H9 (cell line): ENCODE results near the gene KLK7. TPM values are rescaled to one million over a fixed set of nuclear protein-coding genes. Genes with fewer than 3 reads are reported as not detected.

Experiments used
- DNase-seq: peaks from one replicate; pipeline ENCODE4 v3.0.0-alpha.2; 2017
- H2AFZ ChIP-seq: one replicate; pipeline ENCODE4 v1.6.1; 2013; ENCODE audit warnings: mild to moderate bottlenecking, low read length, control low read depth, moderate library complexity
- H2AK5ac ChIP-seq: 2 replicates; pipeline ENCODE4 v1.6.1; 2013; ENCODE audit warnings: low read length, control low read depth, mixed read lengths; ENCODE audit not compliant: insufficient read length
- H2BK120ac ChIP-seq: one replicate; pipeline ENCODE4 v1.6.1; 2013; ENCODE audit warnings: low read depth, mild to moderate bottlenecking, low read length, control low read depth, inconsistent platforms; ENCODE audit not compliant: poor library complexity, severe bottlenecking
- H2BK12ac ChIP-seq: 2 replicates; pipeline ENCODE4 v1.6.1; 2013; ENCODE audit warnings: low read length, control low read depth, mixed read lengths, low read depth; ENCODE audit not compliant: insufficient read length
- H2BK15ac ChIP-seq: 2 replicates; pipeline ENCODE4 v1.6.1; 2013; ENCODE audit warnings: low read depth, low read length, control low read depth
- H2BK20ac ChIP-seq: one replicate; pipeline ENCODE4 v1.6.1; 2013; ENCODE audit warnings: low read depth, mild to moderate bottlenecking, low read length, control low read depth, inconsistent platforms; ENCODE audit not compliant: poor library complexity, severe bottlenecking
- H2BK5ac ChIP-seq: 2 replicates; pipeline ENCODE4 v1.6.1; 2013; ENCODE audit warnings: low read length, control low read depth, mixed read lengths; ENCODE audit not compliant: insufficient read length
- H3K14ac ChIP-seq: 2 replicates; pipeline ENCODE4 v1.6.1; 2013; ENCODE audit warnings: low read length, control low read depth; ENCODE audit not compliant: insufficient read depth
- H3K18ac ChIP-seq: 2 replicates; pipeline ENCODE4 v1.6.1; 2013; ENCODE audit warnings: low read depth, mild to moderate bottlenecking, mixed read lengths, low read length, control low read depth; ENCODE audit not compliant: insufficient read length
- H3K23ac ChIP-seq: 2 replicates; pipeline ENCODE4 v1.6.1; 2013; ENCODE audit warnings: low read length, control low read depth, mixed read lengths, low read depth; ENCODE audit not compliant: insufficient read length
- H3K23me2 ChIP-seq: 2 replicates; pipeline ENCODE4 v1.6.1; 2013; ENCODE audit warnings: low read depth, mild to moderate bottlenecking, mixed read lengths, low read length, control low read depth; ENCODE audit not compliant: insufficient read length, poor library complexity, severe bottlenecking
- H3K27ac ChIP-seq: 2 replicates; pipeline ENCODE4 v1.5.1; 2013; ENCODE audit warnings: low read length, control low read depth, mixed read lengths, low read depth; ENCODE audit not compliant: insufficient read length
- H3K27me3 ChIP-seq: 2 replicates; pipeline ENCODE4 v1.6.1; 2013; ENCODE audit warnings: low read length, control low read depth, inconsistent platforms; ENCODE audit not compliant: insufficient read depth
- H3K4ac ChIP-seq: 2 replicates; pipeline ENCODE4 v1.6.1; 2013; ENCODE audit warnings: low read depth, mild to moderate bottlenecking, control low read depth, inconsistent platforms, low read length, moderate library complexity
- H3K4me1 ChIP-seq: 2 replicates; pipeline ENCODE4 v1.6.1; 2013; ENCODE audit warnings: low read length, control low read depth, inconsistent platforms; ENCODE audit not compliant: insufficient read depth
- H3K4me2 ChIP-seq: 2 replicates; pipeline ENCODE4 v1.6.1; 2013; ENCODE audit warnings: low read length, control low read depth, mixed read lengths; ENCODE audit not compliant: insufficient read length, insufficient read depth
- H3K56ac ChIP-seq: 2 replicates; pipeline ENCODE4 v1.6.1; 2013; ENCODE audit warnings: low read depth, mild to moderate bottlenecking, mixed read lengths, low read length, control low read depth; ENCODE audit not compliant: insufficient read length
- H3K79me1 ChIP-seq: 2 replicates; pipeline ENCODE4 v1.6.1; 2013; ENCODE audit warnings: low read depth, mild to moderate bottlenecking, moderate library complexity, low read length, control low read depth, inconsistent platforms; ENCODE audit not compliant: insufficient read depth, poor library complexity, severe bottlenecking
- H3K79me2 ChIP-seq: 2 replicates; pipeline ENCODE4 v1.6.1; 2013; ENCODE audit warnings: low read length, control low read depth, inconsistent platforms; ENCODE audit not compliant: insufficient read depth
- H3K9ac ChIP-seq: 2 replicates; pipeline ENCODE4 v1.6.1; 2013; ENCODE audit warnings: low read length, control low read depth, mixed read lengths; ENCODE audit not compliant: insufficient read length; ENCODE audit errors: extremely low read depth
- H3K9me3 ChIP-seq: one replicate; pipeline ENCODE4 v1.6.1; 2013; ENCODE audit warnings: low read depth, low read length, inconsistent platforms; ENCODE audit not compliant: control insufficient read depth
- H3T11ph ChIP-seq: one replicate; pipeline ENCODE4 v1.6.1; 2013; ENCODE audit warnings: mild to moderate bottlenecking, low read length, control low read depth, inconsistent platforms
- H4K20me1 ChIP-seq: one replicate; pipeline ENCODE4 v1.6.1; 2013; ENCODE audit not compliant: control insufficient read depth, insufficient read length, insufficient read depth
- H4K5ac ChIP-seq: 2 replicates; pipeline ENCODE4 v1.6.1; 2013; ENCODE audit warnings: low read depth, mild to moderate bottlenecking, mixed read lengths, low read length, control low read depth; ENCODE audit not compliant: insufficient read length
- H4K8ac ChIP-seq: replicated peaks from 2 replicates; pipeline ENCODE4 v1.6.1; 2013; ENCODE audit warnings: low read length, control low read depth, mixed read lengths, low read depth; ENCODE audit not compliant: insufficient read length
- H4K91ac ChIP-seq: 2 replicates; pipeline ENCODE4 v1.6.1; 2013; ENCODE audit warnings: low read depth, mild to moderate bottlenecking, moderate library complexity, mixed read lengths, low read length, control low read depth; ENCODE audit not compliant: insufficient read length
- H3K27ac Mint-ChIP-seq, 3 experiments: 2 replicates in 2 of 3; 3 replicates in 1 of 3; pipeline ENCODE4 v1.8.0; 2020 to 2021; ENCODE audit warnings: mixed read lengths in 3 of 3, mild to moderate bottlenecking in 1 of 3, moderate library complexity in 1 of 3
- H3K27me3 Mint-ChIP-seq: 2 replicates; pipeline ENCODE4 v1.8.0; 2021; ENCODE audit warnings: low read depth, mild to moderate bottlenecking, moderate library complexity, mixed read lengths
- H3K36me3 Mint-ChIP-seq, 3 experiments: 2 replicates in 2 of 3; 3 replicates in 1 of 3; pipeline ENCODE4 v1.8.0; 2020 to 2021; ENCODE audit warnings: low read depth in 3 of 3, mixed read lengths in 3 of 3; ENCODE audit not compliant: insufficient read depth in 1 of 3
- H3K4me1 Mint-ChIP-seq, 2 experiments: 2 replicates each; pipeline ENCODE4 v1.8.0; 2020; ENCODE audit warnings: mixed read lengths in 2 of 2
- H3K4me3 Mint-ChIP-seq, 2 experiments: 2 replicates in 1 of 2; 3 replicates in 1 of 2; pipeline ENCODE4 v1.8.0; 2020 to 2021; ENCODE audit warnings: mild to moderate bottlenecking in 2 of 2, mixed read lengths in 2 of 2, moderate library complexity in 1 of 2
- H3K9me3 Mint-ChIP-seq, 2 experiments: 2 replicates in 1 of 2; 3 replicates in 1 of 2; pipeline ENCODE4 v1.8.0; 2020; ENCODE audit warnings: mild to moderate bottlenecking in 2 of 2, mixed read lengths in 2 of 2, moderate library complexity in 1 of 2
- CTCF ChIP-seq: fragments of 200-600 bp; sonication (generic); conservative IDR thresholded peaks from 3 replicates; pipeline ENCODE4 v1.8.0; 2021; ENCODE audit warnings: antibody characterized with exemption, mild to moderate bottlenecking
- WGBS: extraction: QIAGEN DNeasy Blood & Tissue Kit; methylation state at CpG from one replicate; pipeline ENCODE4 v1.1.7; 2013; ENCODE audit warnings: missing lambda C conversion rate, low lambda C conversion rate, mixed read lengths; ENCODE audit not compliant: insufficient read length; ENCODE audit errors: extremely low coverage; 5-methylcytosine and 5-hydroxymethylcytosine counted together
- total RNA-seq: library from RNA; stranded (reverse); gene quantifications from 2 replicates; pipeline ENCODE4 v1.2.1, GENCODE V29; 2021

KLK7 gene
- total RNA-seq, 1 experiment from 2014 or later: 0.52 TPM

- H4K5ac ChIP-seq: no peak overlapping the region
- H3K9me3 ChIP-seq: no peaks in the 10 kb centered on the region
- no peak overlapping the region for H3K4ac ChIP-seq
- no peak overlapping the region for H3K23ac ChIP-seq
- no peaks in the 10 kb centered on the region for H3K23me2 ChIP-seq
- H4K20me1 ChIP-seq: no peaks in the 10 kb centered on the region
- H2AK5ac ChIP-seq: no peak overlapping the region
- DNase-seq: no peak
- no peaks in the 10 kb centered on the region for H3K79me2 ChIP-seq
- no peaks in the 10 kb centered on the region; a peak in 2 of 7 replicates for H3K36me3 Mint-ChIP-seq
- H2BK120ac ChIP-seq: no peak overlapping the region
- no peaks in the 10 kb centered on the region for H3K79me1 ChIP-seq
- H3K4me1 Mint-ChIP-seq: peaks cover 5 to 16% of the 10 kb centered on the region in 2 experiments
- H3K4me1 ChIP-seq: peaks cover 3% of the 10 kb centered on the region; the same call in 1 of the 2 replicates
- H2BK20ac ChIP-seq: no peak overlapping the region
- peak overlapping the region in 1 of 3 experiments; percentile 54; a peak in 1 of 7 replicates for H3K27ac Mint-ChIP-seq
- H3K18ac ChIP-seq: no peak overlapping the region
- no peak overlapping the region for H2BK5ac ChIP-seq
- no peak overlapping the region for H3T11ph ChIP-seq
- no peak overlapping the region for H4K91ac ChIP-seq
- H3K27ac ChIP-seq: no peak overlapping the region
- H2AFZ ChIP-seq: no peak overlapping the region
- no peak overlapping the region for H3K14ac ChIP-seq
- H3K56ac ChIP-seq: no peak overlapping the region
- WGBS: no CpG with 5 or more reads among the region's 6 CpGs
- H3K9me3 Mint-ChIP-seq: peaks cover 0 to 5% of the 10 kb centered on the region in 2 experiments; a peak in 1 of 5 replicates
- no peak overlapping the region for H3K9ac ChIP-seq
- H2BK12ac ChIP-seq: no peak overlapping the region
- H3K4me3 Mint-ChIP-seq: no peak overlapping the region
- peaks cover 54% of the 10 kb centered on the region for H3K27me3 Mint-ChIP-seq
- H3K27me3 ChIP-seq: no peaks in the 10 kb centered on the region
- no peak for TF ChIP-seq CTCF
- no peak overlapping the region for H4K8ac ChIP-seq
- no peak overlapping the region for H2BK15ac ChIP-seq
- H3K4me2 ChIP-seq: no peak overlapping the region
Measured at GRCh38 chr19:50963381-50963780, 20.3 kb downstream of the KLK7 start.
